K562 (cell line): ENCODE data around the gene ARF5. TPM values are rescaled to one million over a fixed set of nuclear protein-coding genes. Genes with fewer than 3 reads are reported as not detected.

Experiments used
- ATAC-seq: fragments of 200-7000 bp; cut with Tn5 transposase; 3 replicates; pipeline ENCODE4 v1.9.1; 2020; ENCODE audit warnings: moderate library complexity
- BruUV-seq: library from RNA; stranded (reverse); fragments of 400-500 nt; replicated peaks from 2 replicates; lab custom pipeline; 2021; lab: Mats Ljungman, UMichigan
- CTCF ChIA-PET: fragments of 300-600 bp; formaldehyde crosslinking; extraction: SDS; loops from one replicate; lab custom pipeline; 2021; ENCODE audit warnings: low intra/inter-chr PET ratio; lab: Yijun Ruan, JAX
- POLR2A ChIA-PET: fragments of 300-600, 350-650 bp; sonication (Branson Sonifier 250); formaldehyde crosslinking; extraction: SDS; loops from one replicate; lab custom pipeline; 2021; ENCODE audit warnings: antibody characterized with exemption, inconsistent platforms; lab: Yijun Ruan, JAX
- DNase-seq, 4 experiments: peaks; one replicate each; pipeline versions ENCODE4 v3.0.0 to v3.0.0-alpha.2; 2011 to 2018; ENCODE audit warnings: low spot score in 3 of 4, mixed read lengths in 3 of 4; ENCODE audit errors: extremely low read depth in 1 of 4
- FAIRE-seq: peaks from 2 replicates; lab custom pipeline; 2011; peaks lifted over from hg19 to GRCh38; lab: Jason Lieb, UNC
- H2AFZ ChIP-seq: 2 replicates; pipeline ENCODE4 v1.6.0; 2011; ENCODE audit warnings: low read depth, low read length, control low read depth, inconsistent platforms
- H3K27ac ChIP-seq: fragments of 200-600 bp; 3 replicates; pipeline ENCODE4 v1.8.0; 2011; ENCODE audit warnings: low read depth, mild to moderate bottlenecking, control low read depth, inconsistent platforms, low read length, moderate library complexity, mixed read lengths; ENCODE audit errors: extremely low read depth
- H3K27me3 ChIP-seq, 2 experiments: fragments of 300-600 bp in 1 of 2; 2 replicates in 1 of 2; 3 replicates in 1 of 2; pipeline versions ENCODE4 v1.6.0 to v1.8.0; 2011; ENCODE audit warnings: inconsistent platforms in 2 of 2, low read length in 2 of 2, mild to moderate bottlenecking in 1 of 2, mixed read lengths in 1 of 2, moderate library complexity in 1 of 2; ENCODE audit not compliant: control insufficient read depth in 2 of 2, insufficient read depth in 2 of 2
- H3K36me3 ChIP-seq: fragments of 300-600 bp; 3 replicates; pipeline ENCODE4 v1.8.0; 2011; ENCODE audit warnings: mild to moderate bottlenecking, low read length, inconsistent platforms; ENCODE audit not compliant: control insufficient read depth, insufficient read depth
- H3K4me1 ChIP-seq, 2 experiments: fragments of 200-600 bp in 1 of 2; replicated peaks in 1 of 2; 2 replicates in 1 of 2; 3 replicates in 1 of 2; pipeline versions ENCODE4 v1.5.1 to v1.8.0; 2011; ENCODE audit warnings: inconsistent platforms in 2 of 2, low read length in 2 of 2, mild to moderate bottlenecking in 1 of 2, mixed read lengths in 1 of 2, moderate library complexity in 1 of 2; ENCODE audit not compliant: control insufficient read depth in 2 of 2, insufficient read depth in 2 of 2
- H3K4me2 ChIP-seq: 2 replicates; pipeline ENCODE4 v1.6.1; 2011; ENCODE audit warnings: low read length, control low read depth, inconsistent platforms, mixed read lengths; ENCODE audit not compliant: insufficient read depth
- H3K4me3 ChIP-seq: fragments of 200-600 bp; sonication (generic), shearing (Covaris generic); 2 replicates; pipeline ENCODE4 v1.5.1; 2016; ENCODE audit warnings: control low read depth, inconsistent platforms
- H3K79me2 ChIP-seq: fragments of 200-600 bp; 3 replicates; pipeline ENCODE4 v1.8.0; 2011; ENCODE audit warnings: low read length, inconsistent platforms; ENCODE audit not compliant: control insufficient read depth, insufficient read depth
- H3K9ac ChIP-seq, 2 experiments: 2 replicates each; pipeline versions ENCODE4 v1.6.0 to v1.6.1; 2011; ENCODE audit warnings: low read depth in 2 of 2, low read length in 2 of 2, control low read depth in 1 of 2, inconsistent platforms in 1 of 2, mild to moderate bottlenecking in 1 of 2, mixed read lengths in 1 of 2; ENCODE audit not compliant: insufficient read depth in 1 of 2
- H3K9me1 ChIP-seq: one replicate; pipeline ENCODE4 v1.6.0; 2011; ENCODE audit warnings: inconsistent platforms, mild to moderate bottlenecking, low read length, moderate library complexity; ENCODE audit not compliant: control insufficient read depth, insufficient read depth
- H3K9me3 ChIP-seq: replicated peaks from 2 replicates; pipeline ENCODE4 v1.5.1; 2011; ENCODE audit warnings: low read depth, low read length, inconsistent platforms; ENCODE audit not compliant: control insufficient read depth, insufficient read depth
- H4K20me1 ChIP-seq: replicated peaks from 2 replicates; pipeline ENCODE4 v1.6.1; 2011; ENCODE audit warnings: low read length, inconsistent platforms, mixed read lengths; ENCODE audit not compliant: control insufficient read depth, insufficient read depth
- ASH1L ChIP-seq: fragments of 450-650 bp; IDR thresholded peaks from 2 replicates; pipeline ENCODE4 v1.6.1; 2018; ENCODE audit warnings: borderline replicate concordance, mild to moderate bottlenecking, low read depth; ENCODE audit not compliant: partially characterized antibody
- CSDE1 ChIP-seq, 2 experiments: fragments of 450-650 bp; IDR thresholded peaks; 2 replicates each; pipeline ENCODE4 v1.6.1; 2016; ENCODE audit warnings: mild to moderate bottlenecking in 1 of 2
- CXXC5 ChIP-seq: fragments of 250-450 bp; sonication (Bioruptor Pico); IDR thresholded peaks from 2 replicates; pipeline ENCODE4 v1.8.0; 2022; ENCODE audit warnings: inconsistent platforms, mild to moderate bottlenecking, moderate library complexity
- E2F4 ChIP-seq: sonication (generic); formaldehyde crosslinking; IDR thresholded peaks from 2 replicates; pipeline ENCODE4 v1.8.0; 2022; ENCODE audit warnings: mild to moderate bottlenecking, low read depth, missing genetic modification reagents
- EGR1 ChIP-seq: fragments of 450-650 bp; conservative IDR thresholded peaks from 2 replicates; pipeline ENCODE4 v1.6.1; 2017; ENCODE audit warnings: mild to moderate bottlenecking
- ELK3 ChIP-seq: fragments of 450-650 bp; formaldehyde crosslinking; IDR thresholded peaks from 2 replicates; pipeline ENCODE4 v1.4.0; 2020; ENCODE audit warnings: mild to moderate bottlenecking
- FOXP1 ChIP-seq: sonication (generic); formaldehyde crosslinking; IDR thresholded peaks from 2 replicates; pipeline ENCODE4 v1.8.0; 2022; ENCODE audit warnings: mild to moderate bottlenecking, missing genetic modification reagents
- HDAC3 ChIP-seq: fragments of 450-650 bp; IDR thresholded peaks from 2 replicates; pipeline ENCODE4 v1.6.1; 2018; ENCODE audit warnings: borderline replicate concordance, mild to moderate bottlenecking, moderate library complexity; ENCODE audit not compliant: partially characterized antibody
- JUN ChIP-seq, 2 experiments: sonication (generic) in 1 of 2; formaldehyde crosslinking in 1 of 2; IDR thresholded peaks; 2 replicates each; pipeline versions ENCODE4 v1.6.1 to v1.8.0; 2012 to 2022; ENCODE audit warnings: borderline replicate concordance in 2 of 2, mild to moderate bottlenecking in 2 of 2, improper control_type of control experiment in 1 of 2, low read depth in 1 of 2, low read length in 1 of 2, missing genetic modification reagents in 1 of 2
- KLF13 ChIP-seq: fragments of 450-650 bp; IDR thresholded peaks from 2 replicates; pipeline ENCODE4 v1.6.1; 2016; ENCODE audit warnings: missing genetic modification characterization, low read depth, mild to moderate bottlenecking, missing compliant biosample characterization, moderate library complexity, borderline replicate concordance
- OTX1 ChIP-seq: fragments of 450-650 bp; formaldehyde crosslinking; IDR thresholded peaks from 2 replicates; pipeline ENCODE4 v1.4.0; 2022; ENCODE audit warnings: mild to moderate bottlenecking
- PRDM10 ChIP-seq: fragments of 450-650 bp; IDR thresholded peaks from 2 replicates; pipeline ENCODE4 v1.6.1; 2018; ENCODE audit not compliant: partially characterized antibody
- RAD51 ChIP-seq: fragments of 450-650 bp; IDR thresholded peaks from 2 replicates; pipeline ENCODE4 v1.7.1; 2016; ENCODE audit warnings: low read depth, mild to moderate bottlenecking, borderline replicate concordance
- SAFB ChIP-seq: fragments of 200-400 bp; formaldehyde crosslinking; IDR thresholded peaks from 2 replicates; pipeline ENCODE4 v1.6.1; 2017; ENCODE audit warnings: low read depth, low read length, borderline replicate concordance
- TCF3 ChIP-seq: sonication (generic); formaldehyde crosslinking; IDR thresholded peaks from 2 replicates; pipeline ENCODE4 v1.4.0; 2020; ENCODE audit warnings: mild to moderate bottlenecking, missing genetic modification reagents
- ZNF124 ChIP-seq: sonication (generic); formaldehyde crosslinking; IDR thresholded peaks from 2 replicates; pipeline ENCODE4 v1.8.1; 2022; ENCODE audit warnings: missing genetic modification reagents
- WGBS: fragments of 100-300 bp; shearing (Covaris generic); methylation state at CpG from one replicate; pipeline ENCODE4 v1.1.6; 2016; ENCODE audit warnings: low coverage, mixed read lengths; ENCODE audit not compliant: insufficient coverage; ENCODE audit errors: missing lambda C conversion rate; 5-methylcytosine and 5-hydroxymethylcytosine counted together
- in situ Hi-C: fragments of 300-500 bp; cut with MboI; formaldehyde crosslinking; loops from 4 replicates; pipeline ENCODE4 v1.15.0; 2018; ENCODE audit warnings: inconsistent platforms, mixed read lengths
- intact Hi-C: fragments of 100-400 bp; cut with micrococcal nuclease; formaldehyde crosslinking; loops from 2 replicates; pipeline ENCODE4 v1.14.2; 2022
- polyA plus RNA-seq, 8 experiments: library from polyadenylated mRNA; depleted of rRNA in 4 of 8; stranded (reverse) in 5 of 8; unstranded in 3 of 8; fragments of >200 nt; fragmentation: Nextera tagmentation in 2 of 8; fragmentation: Illumina TruSeq in 1 of 8; extraction: Ambion mirVana in 2 of 8; extraction: Trizol in 1 of 8; gene quantifications; 2 replicates each; pipeline versions ENCODE4 v1.2.1 to v1.2.3, GENCODE V29; 2011 to 2014; ENCODE audit warnings: inconsistent platforms in 1 of 8, missing spikeins in 1 of 8
- total RNA-seq, 7 experiments: library from RNA; depleted of rRNA in 6 of 7; stranded (reverse); fragments of >200 nt in 6 of 7; fragmentation: Illumina TruSeq in 2 of 7; extraction: Trizol in 2 of 7; gene quantifications; 2 replicates each; pipeline versions ENCODE4 v1.2.1 to v1.2.3, GENCODE V29; 2011 to 2021; ENCODE audit warnings: low replicate concordance in 1 of 7

The ARF5 gene
- total and polyA plus RNA-seq, 9 of the 15 experiments (the other 6 are each of a cell fraction or from before 2014, with no cell fraction given): 8.1 to 290 (median 125) TPM

- FAIRE-seq (no peak), ATAC-seq (no peak), DNase-seq (peak in 1 of 4 experiments; percentile 24)
- BruUV-seq: no TSS peak
- Histone ChIP-seq H4K20me1 (peaks cover 6% of the 10 kb centered on the region; the same call in 1 of the 2 replicates), H3K27ac (peak overlapping the region; percentile 63), H3K4me3 (peak overlapping the region; percentile 89), H3K4me1 (peaks cover 28 to 46% of the 10 kb centered on the region in 2 experiments; a peak in 4 of 5 replicates), H3K4me2 (peak overlapping the region; percentile 86), H3K36me3 (peaks cover 36% of the 10 kb centered on the region), H2AFZ (peak overlapping the region; percentile 96), H3K79me2 (peaks cover 34% of the 10 kb centered on the region), H3K9me1 (peaks cover 10% of the 10 kb centered on the region), H3K27me3 (no peaks in the 10 kb centered on the region), H3K9me3 (peaks cover 6% of the 10 kb centered on the region; the same call in 1 of the 2 replicates), H3K9ac (peak overlapping the region; percentile 71 to 94)
- WGBS: 68% methylated on average over 20 of the region's 20 CpGs
- POLR2A ChIA-PET: interaction anchor here (0.9 kb wide), 1 partner anchor 158 kb away, joined by 3 read pairs; no protein-coding TSS in a partner anchor
- CTCF ChIA-PET: no interaction called here
- intact Hi-C loops: loop anchor here (5.0 kb wide), 1 partner anchor 65 kb away; the partner anchor contains the start of gene SND1
- in situ Hi-C loops: no loop called here
- TF ChIP-seq TCF3 (CRISPR knock-in tag): no peak
- 0 out of 2 replicates have a peak, but pooled peaks have one; percentile 34 for TF ChIP-seq E2F4
- no peak for TF ChIP-seq FOXP1 (CRISPR knock-in tag)
- TF ChIP-seq CXXC5 (CRISPR knock-in tag): no peak
- no peak for TF ChIP-seq ASH1L
- TF ChIP-seq SAFB: no peak
- TF ChIP-seq KLF13 (tag): no peak
- TF ChIP-seq JUN (IDR thresholded peaks at IDR 0.05; ENCODE audit: borderline replicate concordance, low read depth, low read length): no peak
- TF ChIP-seq JUN (CRISPR knock-in tag; IDR thresholded peaks at IDR 0.05; ENCODE audit: borderline replicate concordance): no peak
- TF ChIP-seq HDAC3: no peak
- no peak for TF ChIP-seq ELK3 (CRISPR knock-in tag)
- no peak for TF ChIP-seq EGR1
- no peak for TF ChIP-seq RAD51
- TF ChIP-seq PRDM10: no peak
- no peak for TF ChIP-seq CSDE1 (IDR thresholded peaks at IDR 0.05)
- TF ChIP-seq ZNF124 (CRISPR knock-in tag): no peak
- no peak for TF ChIP-seq OTX1 (CRISPR knock-in tag)
These were observed 570 bp upstream of the ARF5 start for GRCh38 chr7:127587663-127588018.
